HEK293 (cell line): ENCODE results near the gene IMMT.

ENCODE experiments used
- CTCF ChIP-seq: fragments of 450-650 bp; formaldehyde crosslinking; IDR thresholded peaks from 2 replicates; pipeline ENCODE4 v1.5.1; 2016; ENCODE audit warnings: missing biosample characterization, missing genetic modification characterization
- ZBTB21 ChIP-seq: fragments of 450-650 bp; formaldehyde crosslinking; IDR thresholded peaks from 2 replicates; pipeline ENCODE4 v1.5.1; 2017; ENCODE audit warnings: missing biosample characterization, missing genetic modification characterization
- ZBTB26 ChIP-seq: fragments of 450-650 bp; formaldehyde crosslinking; optimal IDR thresholded peaks from 2 replicates; pipeline ENCODE3; 2016; ENCODE audit warnings: missing biosample characterization, mild to moderate bottlenecking, missing genetic modification characterization
- ZNF19 ChIP-seq: fragments of 450-650 bp; formaldehyde crosslinking; IDR thresholded peaks from 2 replicates; pipeline ENCODE4; 2016; ENCODE audit warnings: missing biosample characterization, missing genetic modification characterization, low read depth
- ZNF707 ChIP-seq: fragments of 450-650 bp; formaldehyde crosslinking; IDR thresholded peaks from 2 replicates; pipeline ENCODE4 v1.5.1; 2016; ENCODE audit warnings: missing biosample characterization, missing genetic modification characterization
- ZNF791 ChIP-seq: fragments of 450-650 bp; formaldehyde crosslinking; IDR thresholded peaks from 2 replicates; pipeline ENCODE4 v1.5.1; 2016; ENCODE audit warnings: missing biosample characterization, missing genetic modification characterization

GRCh38 chr2:86143926-86144685 lies 51.2 kb downstream of the IMMT start:
- no peak for TF ChIP-seq ZBTB21 (tag by site-specific recombination)
- TF ChIP-seq ZNF707 (tag by site-specific recombination) = no peak
- TF ChIP-seq ZNF19 (tag by site-specific recombination) = no peak
- TF ChIP-seq CTCF (tag by site-specific recombination) = no peak
- no peak for TF ChIP-seq ZNF791 (tag by site-specific recombination)
- no peak for TF ChIP-seq ZBTB26 (tag by site-specific recombination)
